HG02678 (cell line): ENCODE data around the gene CXCL17.
"Not testable (repeated sequence)": the region's sequence is repeated elsewhere in the genome, so short reads cannot be mapped to it uniquely, and the experiment has no call there.

Source experiments
- ATAC-seq: cut with Tn5 transposase; IDR thresholded peaks from one replicate; pipeline ENCODE4 v1.9.1; 2021; ENCODE audit warnings: mild to moderate bottlenecking, moderate library complexity; ENCODE audit not compliant: unreplicated experiment

Gene CXCL17, protein sequence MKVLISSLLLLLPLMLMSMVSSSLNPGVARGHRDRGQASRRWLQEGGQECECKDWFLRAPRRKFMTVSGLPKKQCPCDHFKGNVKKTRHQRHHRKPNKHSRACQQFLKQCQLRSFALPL

GRCh38 chr19:42442833-42443232 is at the start of gene CXCL17:
Gene CXCL17, minus strand, starts transcription at chr19:42442946. Its CDS starts 114 bp downstream, at chr19:42442832.
- ATAC-seq = no peak

DNA sequence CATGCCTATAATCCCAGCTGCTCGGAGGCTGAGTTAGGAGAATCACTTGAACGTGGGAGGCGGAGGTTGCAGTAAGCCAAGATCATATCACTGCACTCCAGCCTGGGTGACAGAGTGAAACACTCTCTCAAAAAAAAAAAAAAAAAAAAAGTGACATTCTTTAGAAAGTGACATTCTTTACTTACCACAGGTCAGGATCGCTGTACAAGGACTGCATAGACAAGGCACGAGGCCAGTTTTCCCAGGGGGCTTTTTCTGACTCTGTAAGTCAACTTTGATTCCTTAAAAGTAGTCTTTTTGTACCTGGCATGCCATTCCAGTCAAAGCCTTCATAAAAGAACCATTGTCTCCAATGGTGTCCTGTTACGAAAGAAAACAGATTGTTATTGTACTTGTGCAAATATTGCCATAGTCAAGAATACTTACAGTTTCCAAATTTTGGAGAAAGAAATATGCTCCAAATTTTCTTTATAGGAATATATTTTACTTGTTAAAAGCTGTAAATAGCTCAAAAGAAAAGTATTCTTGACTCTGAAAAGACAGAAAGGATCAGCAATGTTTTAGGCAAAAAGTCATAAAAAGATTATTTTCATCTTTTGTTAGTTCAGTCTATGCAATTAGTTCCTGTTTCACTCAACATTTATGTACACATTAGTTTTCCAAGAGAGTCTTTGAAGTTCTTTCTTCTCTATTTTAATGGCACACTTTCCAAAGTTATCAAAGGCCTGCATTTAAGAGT is 46.2 kb upstream of the CXCL17 start:
- ATAC-seq = no peak

- no peak for ATAC-seq
Measured at GRCh38 chr19:42487798-42488178, 45.0 kb upstream of the CXCL17 start.

DNA sequence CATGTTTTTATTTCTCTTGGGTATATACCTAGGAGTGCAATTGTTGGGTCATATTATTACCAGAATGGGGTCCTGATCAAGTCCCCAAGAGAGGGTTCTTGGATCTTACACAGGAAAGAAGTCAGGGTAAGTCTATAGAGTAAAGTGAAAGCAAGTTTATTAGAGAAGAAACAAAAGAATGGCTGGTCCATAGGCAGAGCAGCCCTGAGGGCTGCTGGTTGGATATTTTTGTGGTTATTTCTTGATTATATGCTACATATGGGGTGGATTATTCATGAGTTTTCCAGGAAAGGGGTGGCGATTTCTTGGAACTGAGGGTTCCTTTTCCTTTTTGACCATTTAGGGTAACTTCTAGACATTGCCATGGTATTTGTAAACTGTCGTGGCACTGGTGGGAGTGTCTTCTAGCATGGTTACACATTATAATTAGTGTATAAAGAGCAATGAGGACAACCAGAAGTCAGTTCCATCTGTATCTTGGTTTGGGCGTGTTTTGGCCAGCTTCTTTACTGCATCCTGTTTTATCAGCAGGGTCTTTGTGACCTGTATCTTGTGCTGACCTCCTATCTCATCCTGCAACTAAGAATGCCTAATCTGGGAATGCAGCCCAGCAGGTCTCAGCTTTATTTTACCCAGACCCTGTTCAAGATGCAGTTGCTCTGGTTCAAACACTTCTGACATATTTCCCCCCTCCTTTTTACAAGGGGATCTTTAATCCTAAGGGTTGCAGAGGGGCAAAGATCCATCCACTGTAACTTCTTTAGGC is 44.5 kb upstream of the CXCL17 start:
- ATAC-seq = no peak

DNA sequence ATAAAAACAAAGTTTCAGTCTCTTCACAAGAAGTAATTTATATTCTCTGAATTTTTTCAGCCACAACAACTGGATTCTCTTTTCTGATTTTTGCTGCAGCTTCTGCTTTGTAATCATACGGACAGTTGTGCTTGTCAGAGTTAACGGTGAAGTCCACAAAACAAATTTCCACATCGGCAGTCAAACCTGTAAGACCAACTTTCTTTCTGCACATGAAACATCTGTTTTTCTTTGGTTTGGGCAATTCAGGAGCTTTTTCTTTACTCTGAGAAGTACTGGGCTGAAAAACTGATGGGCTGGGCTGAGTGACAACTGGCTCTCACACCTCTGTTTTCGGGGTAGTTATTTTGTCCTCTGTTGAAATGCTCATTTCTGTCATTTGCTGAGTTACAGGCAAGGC is 42.3 kb upstream of the CXCL17 start:
- ATAC-seq = not testable (repeated sequence)

GRCh38 chr19:42480335-42481095 is 37.8 kb upstream of the CXCL17 start:
- no peak for ATAC-seq

- ATAC-seq = no peak
Measured at GRCh38 chr19:42479736-42480135, 37.0 kb upstream of the CXCL17 start.

- ATAC-seq = no peak
Measured at GRCh38 chr19:42478765-42479311, 36.1 kb upstream of the CXCL17 start.

- no peak for ATAC-seq
Measured at GRCh38 chr19:42477933-42478332, 35.2 kb upstream of the CXCL17 start.

DNA sequence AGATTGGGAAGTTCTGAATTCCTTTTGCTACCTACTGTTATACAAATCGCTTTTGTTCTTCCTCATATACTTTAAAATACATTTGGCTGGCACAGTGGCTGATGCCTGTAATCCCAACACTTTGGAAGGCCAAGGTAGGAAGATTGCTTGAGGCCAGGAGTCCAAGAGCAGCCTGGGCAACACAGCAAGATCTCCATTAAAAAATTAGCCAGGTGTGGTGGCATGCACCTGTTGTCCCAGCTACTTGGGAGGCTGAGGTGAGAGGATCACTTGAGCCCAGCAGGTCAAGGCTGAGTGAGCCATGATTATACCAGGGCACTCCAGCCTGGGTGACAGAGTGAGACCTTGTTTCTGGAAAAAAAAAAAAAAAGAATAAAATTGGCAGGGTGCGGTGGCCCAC is 34.4 kb upstream of the CXCL17 start:
- ATAC-seq = no peak

GRCh38 chr19:42475366-42475765 is 32.6 kb upstream of the CXCL17 start:
- ATAC-seq = no peak

DNA sequence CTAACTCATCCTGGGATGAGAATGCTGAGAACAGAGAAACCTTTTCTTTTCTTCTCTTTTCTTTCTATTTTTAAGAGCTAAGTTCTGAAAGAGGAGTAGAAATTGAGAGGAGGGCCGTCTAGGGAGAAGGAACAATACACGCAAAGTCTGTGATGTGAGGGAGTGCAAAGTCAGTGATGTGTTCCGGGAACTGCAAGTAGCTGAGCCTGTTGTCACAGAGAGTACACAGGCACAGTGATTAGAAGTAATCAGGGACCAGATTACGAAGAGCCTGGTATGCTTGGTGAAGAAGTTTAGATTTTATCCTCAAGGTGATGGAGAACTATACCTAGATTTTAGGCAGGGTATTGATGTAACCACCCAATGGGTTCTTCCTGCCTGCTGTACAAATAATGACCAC is 32.0 kb upstream of the CXCL17 start:
- ATAC-seq = no peak

GRCh38 chr19:42473686-42474085 is 30.9 kb upstream of the CXCL17 start:
- ATAC-seq = no peak

DNA sequence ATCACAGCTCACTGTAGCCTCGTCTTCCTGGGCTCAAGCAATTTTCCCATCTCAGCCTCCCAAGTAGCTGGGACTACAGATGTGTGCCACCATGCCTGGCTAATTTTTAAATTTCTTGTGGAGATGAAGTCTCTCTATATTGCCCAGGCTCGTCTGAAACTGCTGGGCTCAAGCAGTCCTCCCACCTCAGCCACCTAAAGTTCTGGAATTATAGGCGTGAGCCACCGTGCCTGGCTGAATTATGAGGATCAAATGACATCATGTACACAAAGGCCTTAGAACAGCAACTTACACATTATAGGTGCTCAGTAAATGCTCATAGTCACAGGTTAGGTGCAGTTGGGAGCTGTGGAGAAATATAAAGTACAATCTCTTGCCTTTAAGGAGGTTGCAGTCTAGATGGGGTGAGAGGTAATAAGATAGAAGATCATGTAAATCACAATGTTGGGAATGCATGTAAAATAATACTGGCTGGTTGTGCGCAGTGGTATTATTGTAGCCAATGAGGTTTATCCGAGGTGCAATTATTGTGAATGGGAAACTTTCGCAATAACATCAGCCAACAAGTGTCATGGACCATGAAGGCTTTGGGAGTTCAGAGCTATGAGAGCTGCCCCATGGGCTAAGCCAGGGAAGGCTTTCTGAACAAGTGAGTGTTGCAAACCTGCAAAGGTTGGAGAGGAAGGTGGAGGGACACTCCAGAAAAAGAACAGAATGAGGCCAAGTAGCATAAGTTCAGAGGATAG is 29.8 kb upstream of the CXCL17 start:
- ATAC-seq = no peak

DNA sequence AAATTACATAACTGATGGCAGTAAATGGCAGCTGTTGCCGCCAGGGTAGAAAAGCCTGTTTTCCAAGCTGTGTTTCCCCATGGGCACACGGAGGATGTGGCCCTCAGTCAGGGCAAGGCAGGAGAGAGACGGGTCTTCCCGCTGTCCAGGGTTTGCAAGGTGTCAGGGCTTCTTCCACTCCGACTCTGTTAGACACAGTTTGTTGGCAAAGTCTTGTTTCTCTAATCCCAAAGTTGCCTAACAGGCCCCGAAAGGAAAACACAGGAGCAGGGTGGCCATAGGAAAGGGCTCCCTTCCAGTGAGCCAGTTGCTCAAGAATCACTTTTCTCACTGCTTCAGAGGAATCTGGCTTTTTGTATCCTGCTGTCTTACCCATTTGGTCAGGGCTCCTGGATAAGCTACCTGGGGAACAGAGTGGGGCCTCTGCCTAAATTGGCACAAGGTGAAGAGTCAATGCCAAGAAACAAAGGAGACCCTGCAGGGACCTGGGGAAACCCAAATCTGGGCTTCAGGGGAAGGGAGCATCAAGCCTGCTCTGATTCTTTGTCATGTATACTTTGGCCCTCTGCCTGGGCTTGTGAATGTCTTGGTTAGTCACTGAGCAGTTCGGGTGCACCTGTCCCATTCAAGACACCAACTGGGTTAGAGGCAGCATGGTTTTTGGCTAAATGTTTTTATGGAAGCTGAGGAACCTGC is 29.0 kb upstream of the CXCL17 start:
- ATAC-seq = no peak

GRCh38 chr19:42469311-42470235 is 26.8 kb upstream of the CXCL17 start:
- no peak for ATAC-seq

DNA sequence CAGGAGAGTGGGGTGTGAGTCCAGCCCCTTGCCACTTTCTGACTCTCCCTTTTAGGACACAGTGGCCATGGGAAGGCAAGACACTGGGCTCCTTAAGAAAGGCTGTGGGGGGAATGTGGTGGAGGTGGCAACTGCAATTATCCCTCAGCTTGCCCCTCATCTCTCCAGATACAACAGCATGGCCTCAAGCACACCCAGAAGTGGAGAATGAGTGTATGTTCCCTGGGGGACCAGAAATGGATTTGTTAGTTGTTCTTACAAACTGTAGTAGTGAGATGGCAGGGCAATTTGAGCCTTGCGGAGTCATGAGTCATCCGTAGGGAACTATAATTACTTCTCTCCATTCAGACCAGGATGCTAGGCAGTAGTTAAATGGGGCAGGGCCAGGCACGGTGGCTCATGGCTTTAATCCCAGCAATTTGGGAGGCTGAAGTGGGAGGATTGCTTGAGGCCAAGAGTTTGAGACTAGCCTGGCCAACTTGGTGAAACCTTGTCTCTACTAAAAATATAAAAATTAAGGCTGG is 25.6 kb upstream of the CXCL17 start:
- no peak for ATAC-seq

GRCh38 chr19:42467183-42467760 is 24.5 kb upstream of the CXCL17 start:
- no peak for ATAC-seq
